ENCODE results near the gene CNDP2. TPM values are rescaled to one million over a fixed set of nuclear protein-coding genes. Genes with fewer than 3 reads are reported as not detected.

CNDP2 gene
- total RNA-seq, 1 donor from 2014 or later: 56.1 TPM

- peaks cover 40% of the 10 kb centered on the region for H3K27me3 Mint-ChIP-seq (ENCODE audit: insufficient read depth, low read depth)
- H3K4me3 ChIP-seq: peak overlapping the region; percentile 91
- peak overlapping the region; percentile 99 for H3K4me2 ChIP-seq
These were observed 40.2 kb upstream of the CNDP2 start for GRCh38 chr18:74456017-74456348.

GRCh38 chr18:74456349-74457042, 39.7 kb upstream of the CNDP2 start:
- TF ChIP-seq EZH2 (IDR thresholded peaks at IDR 0.05) (peak; percentile 76), CTCF (IDR thresholded peaks at IDR 0.05) (no peak), EZH2phosphoT487 (IDR thresholded peaks at IDR 0.05) (peak; percentile 69)
- Mint-ChIP-seq H3K27me3 (ENCODE audit: insufficient read depth, low read depth) (peaks cover 40% of the 10 kb centered on the region), H3K36me3 (no peaks in the 10 kb centered on the region), H3K9me3 (no peaks in the 10 kb centered on the region), H3K27ac (no peak overlapping the region), H3K4me3 (peak overlapping the region; percentile 75), H3K4me1 (peaks cover 33% of the 10 kb centered on the region)
- Histone ChIP-seq H3K9me3 (ENCODE audit: low read depth) (no peaks in the 10 kb centered on the region), H3K4me3 (peak overlapping the region; percentile 91), H2AFZ (replicated peaks) (peak overlapping the region; percentile 88), H3K4me2 (peak overlapping the region; percentile 99), H3K27ac (no peak overlapping the region), H4K20me1 (ENCODE audit: low read depth) (no peaks in the 10 kb centered on the region), H3K27me3 (peaks cover 50% of the 10 kb centered on the region), H3K79me2 (ENCODE audit: low read depth) (peaks cover 3% of the 10 kb centered on the region), H3K4me1 (peaks cover 62% of the 10 kb centered on the region), H3K9ac (peak overlapping the region; percentile 9), H3K36me3 (no peaks in the 10 kb centered on the region), H3F3A (ENCODE audit: low read depth) (peaks cover 56% of the 10 kb centered on the region)
- peak; percentile 59 for DNase-seq (ENCODE audit: low spot score)

More at GRCh38 chr18:74456017-74456348, 40.2 kb upstream of the CNDP2 start:
- Mint-ChIP-seq H3K36me3 (no peaks in the 10 kb centered on the region), H3K27ac (no peak overlapping the region), H3K4me1 (peaks cover 33% of the 10 kb centered on the region), H3K4me3 (peak overlapping the region; percentile 75), H3K9me3 (no peaks in the 10 kb centered on the region)
- no peak for DNase-seq (ENCODE audit: low spot score)
- Histone ChIP-seq H3F3A (ENCODE audit: low read depth) (peaks cover 57% of the 10 kb centered on the region), H3K79me2 (ENCODE audit: low read depth) (peaks cover 3% of the 10 kb centered on the region), H3K9ac (peak overlapping the region; percentile 9), H3K4me1 (peaks cover 67% of the 10 kb centered on the region), H3K27me3 (peaks cover 50% of the 10 kb centered on the region), H2AFZ (replicated peaks) (peak overlapping the region; percentile 88), H3K27ac (no peak overlapping the region), H3K36me3 (no peaks in the 10 kb centered on the region), H4K20me1 (ENCODE audit: low read depth) (no peaks in the 10 kb centered on the region), H3K9me3 (ENCODE audit: low read depth) (no peaks in the 10 kb centered on the region)
- TF ChIP-seq EZH2phosphoT487 (IDR thresholded peaks at IDR 0.05): no peak

- H3K79me2 ChIP-seq (ENCODE audit: low read depth): peaks cover 3% of the 10 kb centered on the region
- H3K27ac Mint-ChIP-seq: no peak within 1 kb of the TSS
- H3K36me3 Mint-ChIP-seq: no peaks in the 10 kb centered on the region
- H3K9ac ChIP-seq: peak within 1 kb of the TSS; percentile 9
- peak within 1 kb of the TSS; percentile 88 for H2AFZ ChIP-seq (replicated peaks)
- peaks cover 49% of the 10 kb centered on the region for H3F3A ChIP-seq (ENCODE audit: low read depth)
- H3K4me1 Mint-ChIP-seq: peaks cover 32% of the 10 kb centered on the region
- no peaks in the 10 kb centered on the region for H3K36me3 ChIP-seq
- H3K4me2 ChIP-seq: peak within 1 kb of the TSS; percentile 99
- peaks cover 55% of the 10 kb centered on the region for H3K4me1 ChIP-seq
- H3K27ac ChIP-seq: no peak within 1 kb of the TSS
- H3K27me3 Mint-ChIP-seq (ENCODE audit: insufficient read depth, low read depth): peaks cover 40% of the 10 kb centered on the region
- H3K9me3 ChIP-seq (ENCODE audit: low read depth): no peaks in the 10 kb centered on the region
- H3K9me3 Mint-ChIP-seq: no peaks in the 10 kb centered on the region
- peaks cover 50% of the 10 kb centered on the region for H3K27me3 ChIP-seq
- peak; percentile 69 for DNase-seq (ENCODE audit: low spot score)
- H4K20me1 ChIP-seq (ENCODE audit: low read depth): no peaks in the 10 kb centered on the region
- H3K4me3 ChIP-seq: peak within 1 kb of the TSS; percentile 91
- peak within 1 kb of the TSS; percentile 88 for H3K4me3 Mint-ChIP-seq
- TF ChIP-seq CTCF (IDR thresholded peaks at IDR 0.05) (no peak), EZH2 (IDR thresholded peaks at IDR 0.05) (no peak), EZH2phosphoT487 (IDR thresholded peaks at IDR 0.05) (no peak)
These were observed 39.0 kb upstream of the CNDP2 start, which contains the start of gene DIPK1C for GRCh38 chr18:74457043-74457724. Gene DIPK1C, minus strand, starts transcription at chr18:74457308. Its CDS starts 49 bp downstream, at chr18:74457259.

Data from neural progenitor cell (in vitro differentiated cells).